ENCODE results near the gene ZNF143. TPM values are rescaled to one million over a fixed set of nuclear protein-coding genes. Genes with fewer than 3 reads are reported as not detected.
"Not testable (repeated sequence)": the region's sequence is repeated elsewhere in the genome, so short reads cannot be mapped to it uniquely, and the experiment has no call there.

ZNF143 gene
- total RNA-seq, 1 donor from 2014 or later: 16.6 TPM

DNA sequence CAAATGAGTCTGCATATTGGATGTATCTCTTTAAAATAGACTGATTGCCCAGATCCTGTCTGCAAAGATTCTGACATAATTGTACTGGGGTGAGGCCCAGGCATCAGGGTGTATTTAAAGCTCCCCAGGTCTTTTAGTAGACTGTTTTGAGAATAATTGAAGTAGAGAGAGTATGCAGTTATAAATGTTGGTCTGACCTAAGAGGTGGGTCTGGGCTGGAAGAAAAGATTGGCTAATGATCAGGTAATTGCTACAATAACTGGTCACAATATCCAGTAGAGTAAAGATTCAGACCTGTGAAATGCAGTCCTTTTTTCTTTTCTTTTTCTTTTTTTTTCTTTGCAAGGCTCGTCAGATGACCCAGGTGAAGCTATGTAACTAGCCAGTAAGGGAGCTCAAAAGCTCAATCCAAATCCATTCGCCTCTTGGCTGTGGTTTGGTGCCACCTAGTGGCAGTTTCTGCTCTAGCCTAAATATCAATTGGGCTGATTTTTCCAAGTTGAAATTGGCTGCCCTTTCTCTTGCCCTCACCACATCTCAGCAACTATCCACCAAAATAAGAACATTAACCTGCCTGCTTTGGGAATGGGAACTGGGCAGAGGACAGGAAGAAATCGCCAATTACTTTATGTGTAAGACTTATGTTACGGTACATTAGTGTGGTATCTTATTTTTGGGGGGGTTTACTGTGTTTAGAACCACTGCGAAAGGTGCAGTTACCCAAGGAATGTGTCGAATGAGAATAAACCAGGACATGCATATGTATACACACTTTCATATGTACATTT, 45.9 kb downstream of the ZNF143 start:
- no peak for DNase-seq (ENCODE audit: low spot score)
- TF ChIP-seq, protein P1, sequence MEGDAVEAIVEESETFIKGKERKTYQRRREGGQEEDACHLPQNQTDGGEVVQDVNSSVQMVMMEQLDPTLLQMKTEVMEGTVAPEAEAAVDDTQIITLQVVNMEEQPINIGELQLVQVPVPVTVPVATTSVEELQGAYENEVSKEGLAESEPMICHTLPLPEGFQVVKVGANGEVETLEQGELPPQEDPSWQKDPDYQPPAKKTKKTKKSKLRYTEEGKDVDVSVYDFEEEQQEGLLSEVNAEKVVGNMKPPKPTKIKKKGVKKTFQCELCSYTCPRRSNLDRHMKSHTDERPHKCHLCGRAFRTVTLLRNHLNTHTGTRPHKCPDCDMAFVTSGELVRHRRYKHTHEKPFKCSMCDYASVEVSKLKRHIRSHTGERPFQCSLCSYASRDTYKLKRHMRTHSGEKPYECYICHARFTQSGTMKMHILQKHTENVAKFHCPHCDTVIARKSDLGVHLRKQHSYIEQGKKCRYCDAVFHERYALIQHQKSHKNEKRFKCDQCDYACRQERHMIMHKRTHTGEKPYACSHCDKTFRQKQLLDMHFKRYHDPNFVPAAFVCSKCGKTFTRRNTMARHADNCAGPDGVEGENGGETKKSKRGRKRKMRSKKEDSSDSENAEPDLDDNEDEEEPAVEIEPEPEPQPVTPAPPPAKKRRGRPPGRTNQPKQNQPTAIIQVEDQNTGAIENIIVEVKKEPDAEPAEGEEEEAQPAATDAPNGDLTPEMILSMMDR (IDR thresholded peaks at IDR 0.05): peak; percentile 95
- H3K9me3 Mint-ChIP-seq (ENCODE audit: low read depth): no peaks in the 10 kb centered on the region
- H3K36me3 Mint-ChIP-seq (ENCODE audit: low read depth): peaks cover under 1% of the 10 kb centered on the region
- H3K27me3 Mint-ChIP-seq (ENCODE audit: low read depth): no peaks in the 10 kb centered on the region
- H3K27ac Mint-ChIP-seq (ENCODE audit: unreplicated experiment): peak overlapping the region; percentile 63
- H3K4me1 Mint-ChIP-seq (ENCODE audit: low read depth): peaks cover 29% of the 10 kb centered on the region
- no peak overlapping the region for H3K4me3 Mint-ChIP-seq (ENCODE audit: unreplicated experiment)

DNA sequence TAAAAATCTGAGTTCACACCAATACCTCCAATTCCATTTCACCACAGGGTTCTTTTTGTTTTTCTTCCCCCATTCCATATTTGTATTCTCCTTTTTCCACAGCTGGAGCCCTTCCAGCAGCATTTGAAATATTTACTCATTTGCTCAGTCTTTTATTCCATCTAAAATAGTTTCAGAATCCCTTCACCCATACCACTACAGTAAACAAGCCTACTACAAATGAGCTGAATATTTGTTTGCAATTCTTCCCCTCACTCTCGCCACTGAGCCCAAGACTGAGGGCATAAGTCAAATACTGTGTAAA, 46.4 kb downstream of the ZNF143 start:
- Mint-ChIP-seq H3K4me3 (ENCODE audit: unreplicated experiment) (no peak overlapping the region), H3K27me3 (ENCODE audit: low read depth) (no peaks in the 10 kb centered on the region), H3K36me3 (ENCODE audit: low read depth) (no peaks in the 10 kb centered on the region), H3K27ac (ENCODE audit: unreplicated experiment) (no peak overlapping the region), H3K4me1 (ENCODE audit: low read depth) (peaks cover 29% of the 10 kb centered on the region), H3K9me3 (ENCODE audit: low read depth) (no peaks in the 10 kb centered on the region)
- DNase-seq (ENCODE audit: low spot score): no peak
- TF ChIP-seq, protein P1 (IDR thresholded peaks at IDR 0.05): no peak

DNA sequence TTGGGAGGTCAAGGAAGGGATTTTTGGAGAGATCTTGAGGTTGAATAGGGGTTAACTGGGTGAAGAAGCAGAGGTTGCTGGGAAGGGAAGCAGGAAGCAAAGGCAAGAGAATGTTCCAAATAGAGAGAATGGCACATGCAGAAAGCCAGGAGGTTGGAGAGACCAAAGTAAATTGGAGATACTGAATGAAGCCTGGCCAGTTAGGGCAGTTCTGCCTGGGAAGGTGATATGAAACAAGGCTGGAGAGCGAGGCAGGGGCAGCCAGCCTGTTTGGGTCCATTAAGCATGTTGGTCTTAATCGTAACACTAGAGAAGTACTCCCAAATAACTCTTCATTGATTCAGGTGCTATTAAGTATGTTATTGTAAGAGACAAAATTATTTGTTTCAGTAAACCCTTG, 48.2 kb downstream of the ZNF143 start:
- Mint-ChIP-seq H3K4me3 (ENCODE audit: unreplicated experiment) (no peak overlapping the region), H3K27ac (ENCODE audit: unreplicated experiment) (peak overlapping the region; percentile 52), H3K4me1 (ENCODE audit: low read depth) (peaks cover 29% of the 10 kb centered on the region), H3K36me3 (ENCODE audit: low read depth) (peaks cover 9% of the 10 kb centered on the region), H3K27me3 (ENCODE audit: low read depth) (no peaks in the 10 kb centered on the region), H3K9me3 (ENCODE audit: low read depth) (no peaks in the 10 kb centered on the region)
- TF ChIP-seq, protein P1 (IDR thresholded peaks at IDR 0.05): no peak
- DNase-seq (ENCODE audit: low spot score): no peak

- H3K4me1 Mint-ChIP-seq (ENCODE audit: low read depth): peaks cover 23% of the 10 kb centered on the region
- TF ChIP-seq, protein P1 (IDR thresholded peaks at IDR 0.05): no peak
- DNase-seq (ENCODE audit: low spot score): no peak
- no peaks in the 10 kb centered on the region for H3K9me3 Mint-ChIP-seq (ENCODE audit: low read depth)
- H3K36me3 Mint-ChIP-seq (ENCODE audit: low read depth): peaks cover 19% of the 10 kb centered on the region
- no peaks in the 10 kb centered on the region for H3K27me3 Mint-ChIP-seq (ENCODE audit: low read depth)
- H3K27ac Mint-ChIP-seq (ENCODE audit: unreplicated experiment): no peak overlapping the region
- no peak overlapping the region for H3K4me3 Mint-ChIP-seq (ENCODE audit: unreplicated experiment)
These were observed 51.7 kb downstream of the ZNF143 start for GRCh38 chr11:9512370-9513019.

- not testable (repeated sequence) for H3K27me3 Mint-ChIP-seq (ENCODE audit: low read depth); H3K27ac Mint-ChIP-seq (ENCODE audit: unreplicated experiment)
These were observed 53.8 kb downstream of the ZNF143 start for GRCh38 chr11:9514576-9514975.

More at GRCh38 chr11:9514576-9514975, 53.8 kb downstream of the ZNF143 start:
- Mint-ChIP-seq H3K4me1 (ENCODE audit: low read depth) (peaks cover 18% of the 10 kb centered on the region), H3K36me3 (ENCODE audit: low read depth) (peaks cover 24% of the 10 kb centered on the region)
- not testable (repeated sequence) for DNase-seq (ENCODE audit: low spot score); H3K4me3 Mint-ChIP-seq (ENCODE audit: unreplicated experiment); H3K9me3 Mint-ChIP-seq (ENCODE audit: low read depth)

Data from chondrocyte (in vitro differentiated cells).